C4-2B (cell line): ENCODE measurements around the gene LAMTOR4.

Experiments used
- CTCF ChIP-seq: fragments of 450-650 bp; conservative IDR thresholded peaks from 2 replicates; pipeline ENCODE4 v1.5.1; 2017; ENCODE audit warnings: mild to moderate bottlenecking
- ZFX ChIP-seq: fragments of 450-650 bp; IDR thresholded peaks from 2 replicates; pipeline ENCODE4 v1.6.1; 2017

- TF ChIP-seq CTCF (no peak), ZFX (no peak)
Observed at GRCh38 chr7:100122067-100122466, 26.7 kb upstream of the LAMTOR4 start.
